Measurements from ENCODE around the gene ITGB5. TPM values are rescaled to one million over a fixed set of nuclear protein-coding genes. Genes with fewer than 3 reads are reported as not detected.

ITGB5 gene
- total and polyA plus RNA-seq, 2 experiments from 2014 or later = 103 to 109 TPM

- Histone ChIP-seq H3K9me3 (ENCODE audit: low read depth) (no peaks in the 10 kb centered on the region), H4K20me1 (ENCODE audit: insufficient read depth, poor library complexity, severe bottlenecking) (no peaks in the 10 kb centered on the region), H3K79me2 (no peaks in the 10 kb centered on the region), H3K4me1 (ENCODE audit: insufficient read depth) (peaks cover 17% of the 10 kb centered on the region), H3K9me2 (replicated peaks; ENCODE audit: insufficient read depth) (no peaks in the 10 kb centered on the region), H2AFZ (no peak overlapping the region), H3K27ac (no peak overlapping the region), H3K36me3 (replicated peaks; ENCODE audit: insufficient read depth, low read depth) (no peaks in the 10 kb centered on the region), H3K4me2 (no peak overlapping the region), H3K27me3 (no peaks in the 10 kb centered on the region), H3K4me3 (no peak overlapping the region)
- no peak for DNase-seq (ENCODE audit: low spot score)
- TF ChIP-seq EZH2phosphoT487 (IDR thresholded peaks at IDR 0.05; ENCODE audit: low read depth, severe bottlenecking, unreplicated experiment) = no peak
- TF ChIP-seq EZH2 (IDR thresholded peaks at IDR 0.05; ENCODE audit: borderline replicate concordance) = no peak
- TF ChIP-seq CTCF (IDR thresholded peaks at IDR 0.05; ENCODE audit: poor library complexity) = no peak
- WGBS (ENCODE audit: low lambda C conversion rate, missing lambda C conversion rate) = 95% methylated on average over 4 of the region's 4 CpGs
Measured at GRCh38 chr3:124797426-124797945, 89.7 kb downstream of the ITGB5 start.

GRCh38 chr3:124796477-124796876, 90.7 kb downstream of the ITGB5 start:
- H3K4me3 ChIP-seq = no peak overlapping the region
- H3K4me2 ChIP-seq = no peak overlapping the region
- peaks cover 16% of the 10 kb centered on the region for H3K4me1 ChIP-seq (ENCODE audit: insufficient read depth)
- no peaks in the 10 kb centered on the region for H4K20me1 ChIP-seq (ENCODE audit: insufficient read depth, poor library complexity, severe bottlenecking)
- H3K36me3 ChIP-seq (replicated peaks; ENCODE audit: insufficient read depth, low read depth) = no peaks in the 10 kb centered on the region
- no peak overlapping the region for H3K27ac ChIP-seq
- no peaks in the 10 kb centered on the region for H3K27me3 ChIP-seq
- H3K9me2 ChIP-seq (replicated peaks; ENCODE audit: insufficient read depth) = no peaks in the 10 kb centered on the region
- DNase-seq (ENCODE audit: low spot score) = no peak
- WGBS (ENCODE audit: low lambda C conversion rate, missing lambda C conversion rate) = 97% methylated on average over 19 of the region's 19 CpGs
- TF ChIP-seq EZH2phosphoT487 (IDR thresholded peaks at IDR 0.05; ENCODE audit: low read depth, severe bottlenecking, unreplicated experiment) (no peak), EZH2 (IDR thresholded peaks at IDR 0.05; ENCODE audit: borderline replicate concordance) (no peak), CTCF (IDR thresholded peaks at IDR 0.05; ENCODE audit: poor library complexity) (no peak)
- H3K9me3 ChIP-seq (ENCODE audit: low read depth) = no peaks in the 10 kb centered on the region
- H2AFZ ChIP-seq = no peak overlapping the region
- no peaks in the 10 kb centered on the region for H3K79me2 ChIP-seq

GRCh38 chr3:124793054-124793739, 94.0 kb downstream of the ITGB5 start:
- H3K4me3 ChIP-seq = no peak overlapping the region
- no peak for DNase-seq (ENCODE audit: low spot score)
- H3K36me3 ChIP-seq (replicated peaks; ENCODE audit: insufficient read depth, low read depth) = no peaks in the 10 kb centered on the region
- H3K9me2 ChIP-seq (replicated peaks; ENCODE audit: insufficient read depth) = no peaks in the 10 kb centered on the region
- no peaks in the 10 kb centered on the region for H3K27me3 ChIP-seq
- no peak overlapping the region for H3K4me2 ChIP-seq
- H2AFZ ChIP-seq = no peak overlapping the region
- H3K27ac ChIP-seq = peak overlapping the region; percentile 28
- H3K79me2 ChIP-seq = peaks cover 3% of the 10 kb centered on the region
- no peaks in the 10 kb centered on the region for H4K20me1 ChIP-seq (ENCODE audit: insufficient read depth, poor library complexity, severe bottlenecking)
- WGBS (ENCODE audit: low lambda C conversion rate, missing lambda C conversion rate) = 87% methylated on average over 6 of the region's 6 CpGs
- TF ChIP-seq EZH2phosphoT487 (IDR thresholded peaks at IDR 0.05; ENCODE audit: low read depth, severe bottlenecking, unreplicated experiment) (no peak), EZH2 (IDR thresholded peaks at IDR 0.05; ENCODE audit: borderline replicate concordance) (no peak), CTCF (IDR thresholded peaks at IDR 0.05; ENCODE audit: poor library complexity) (no peak)
- no peaks in the 10 kb centered on the region for H3K9me3 ChIP-seq (ENCODE audit: low read depth)
- peaks cover 4% of the 10 kb centered on the region for H3K4me1 ChIP-seq (ENCODE audit: insufficient read depth)

All from hepatocyte (in vitro differentiated cells).